GM23338 (cell line): Measurements from ENCODE around the gene LINC00305. TPM values are rescaled to one million over a fixed set of nuclear protein-coding genes. Genes with fewer than 3 reads are reported as not detected.

Experiments
- ATAC-seq: fragments of 200-7000 bp; cut with Tn5 transposase; 3 replicates; pipeline ENCODE4 v1.9.1; 2020
- DNase-seq: peaks from one replicate; pipeline ENCODE4 v3.0.0-alpha.2; 2015; ENCODE audit warnings: low spot score
- H2AFZ ChIP-seq: fragments of 200-600 bp; sonication (generic); 2 replicates; pipeline ENCODE4 v1.8.0; 2016; ENCODE audit warnings: antibody characterized with exemption, mild to moderate bottlenecking, moderate library complexity
- H3F3A ChIP-seq: fragments of 200-600 bp; sonication (generic); replicated peaks from 2 replicates; pipeline ENCODE4 v1.8.0; 2017; ENCODE audit warnings: antibody characterized with exemption, mixed run types, low read depth
- H3K27ac ChIP-seq: fragments of 200-600 bp; sonication (generic); 2 replicates; pipeline ENCODE4 v1.6.1; 2016; ENCODE audit warnings: low read depth
- H3K27me3 ChIP-seq: fragments of 200-600 bp; sonication (generic); 2 replicates; pipeline ENCODE4 v1.8.0; 2016; ENCODE audit warnings: mild to moderate bottlenecking, mixed run types, moderate library complexity; ENCODE audit not compliant: insufficient read depth
- H3K36me3 ChIP-seq: fragments of 200-600 bp; sonication (generic); 2 replicates; pipeline ENCODE4 v1.8.0; 2016; ENCODE audit warnings: mild to moderate bottlenecking; ENCODE audit not compliant: insufficient read depth
- H3K4me1 ChIP-seq: fragments of 200-600 bp; sonication (generic); 2 replicates; pipeline ENCODE4 v1.8.0; 2016; ENCODE audit warnings: mild to moderate bottlenecking, moderate library complexity; ENCODE audit not compliant: insufficient read depth
- H3K4me2 ChIP-seq: fragments of 200-600 bp; sonication (generic); 2 replicates; pipeline ENCODE4 v1.7.1; 2017; ENCODE audit warnings: mixed run types
- H3K4me3 ChIP-seq: fragments of 200-600 bp; sonication (generic); 2 replicates; pipeline ENCODE4 v1.6.1; 2016; ENCODE audit warnings: mixed run types
- H3K79me2 ChIP-seq: fragments of 200-600 bp; sonication (generic); replicated peaks from 2 replicates; pipeline ENCODE4 v1.8.0; 2017; ENCODE audit warnings: mild to moderate bottlenecking; ENCODE audit not compliant: insufficient read depth
- H3K9me2 ChIP-seq: fragments of 200-600 bp; sonication (generic); 2 replicates; pipeline ENCODE4 v1.8.0; 2017; ENCODE audit not compliant: insufficient read depth
- H4K20me1 ChIP-seq: fragments of 200-600 bp; sonication (generic); replicated peaks from 2 replicates; pipeline ENCODE4 v1.8.0; 2017; ENCODE audit warnings: mild to moderate bottlenecking; ENCODE audit not compliant: insufficient read depth
- H3K27ac Mint-ChIP-seq: 2 replicates; pipeline ENCODE4 v1.8.0; 2020; ENCODE audit warnings: inconsistent platforms, mild to moderate bottlenecking, moderate library complexity, mixed read lengths
- H3K27me3 Mint-ChIP-seq: 3 replicates; pipeline ENCODE4 v1.8.0; 2022; ENCODE audit warnings: low read depth, mild to moderate bottlenecking, moderate library complexity, mixed read lengths, inconsistent platforms; ENCODE audit not compliant: insufficient read depth, poor library complexity
- H3K36me3 Mint-ChIP-seq: 3 replicates; pipeline ENCODE4 v1.8.0; 2021; ENCODE audit warnings: low read depth, mild to moderate bottlenecking, inconsistent platforms, moderate library complexity, mixed read lengths
- H3K4me1 Mint-ChIP-seq: 3 replicates; pipeline ENCODE4 v1.8.0; 2020; ENCODE audit warnings: mild to moderate bottlenecking, inconsistent platforms, mixed read lengths
- H3K4me3 Mint-ChIP-seq: 3 replicates; pipeline ENCODE4 v1.8.0; 2021; ENCODE audit warnings: moderate library complexity, mild to moderate bottlenecking, inconsistent platforms, mixed read lengths
- H3K9me3 Mint-ChIP-seq: 3 replicates; pipeline ENCODE4 v1.8.0; 2020; ENCODE audit warnings: moderate library complexity, mild to moderate bottlenecking, inconsistent platforms, mixed read lengths
- CREB1 ChIP-seq: fragments of 250-450 bp; sonication (Bioruptor Pico); IDR thresholded peaks from 2 replicates; pipeline ENCODE4 v1.5.0; 2020; ENCODE audit warnings: low read depth, mild to moderate bottlenecking, moderate library complexity
- EZH2 ChIP-seq: fragments of 200-600 bp; sonication (generic); IDR thresholded peaks from one replicate; pipeline ENCODE4 v1.8.0; 2017; ENCODE audit warnings: antibody characterized with exemption, mild to moderate bottlenecking, low read depth; ENCODE audit not compliant: unreplicated experiment
- EZH2phosphoT487 ChIP-seq: fragments of 200-600 bp; sonication (generic); IDR thresholded peaks from one replicate; pipeline ENCODE4 v1.8.1; 2018; ENCODE audit warnings: antibody characterized with exemption; ENCODE audit not compliant: unreplicated experiment
- JUNB ChIP-seq: IDR thresholded peaks from one replicate; pipeline ENCODE4 v1.6.1; 2016; ENCODE audit warnings: antibody characterized with exemption; ENCODE audit not compliant: unreplicated experiment
- NANOG ChIP-seq: IDR thresholded peaks from 2 replicates; pipeline ENCODE4 v1.6.1; 2016; ENCODE audit warnings: antibody characterized with exemption, borderline replicate concordance
- POLR2AphosphoS5 ChIP-seq: IDR thresholded peaks from 2 replicates; pipeline ENCODE4 v1.6.1; 2016; ENCODE audit warnings: antibody characterized with exemption, low read depth
- STAT1 ChIP-seq: IDR thresholded peaks from one replicate; pipeline ENCODE4 v1.6.1; 2016; ENCODE audit warnings: antibody characterized with exemption; ENCODE audit not compliant: unreplicated experiment
- ZNF114 ChIP-seq: fragments of 250-450 bp; sonication (Bioruptor Pico); IDR thresholded peaks from 2 replicates; pipeline ENCODE4 v1.5.0; 2020; ENCODE audit warnings: mild to moderate bottlenecking, moderate library complexity
- ZNF331 ChIP-seq: fragments of 250-450 bp; sonication (Bioruptor Pico); IDR thresholded peaks from 2 replicates; pipeline ENCODE4 v1.5.0; 2020; ENCODE audit warnings: low read depth, mild to moderate bottlenecking, moderate library complexity
- polyA plus RNA-seq: library from polyadenylated mRNA; unstranded; fragments of >200 nt; fragmentation: Nextera tagmentation; extraction: Ambion mirVana; gene quantifications from 2 replicates; pipeline ENCODE4 v1.2.1, GENCODE V29; 2016
- total RNA-seq: library from RNA; depleted of rRNA; stranded (reverse); fragments of >200 nt; shearing (Covaris generic); gene quantifications from 2 replicates; pipeline ENCODE4 v1.2.3, GENCODE V29; 2014
- TF ChIP-seq, protein P1 (sequence below): fragments of 250-450 bp; sonication (Bioruptor Pico); IDR thresholded peaks from 2 replicates; pipeline ENCODE4 v1.5.0; 2020; ENCODE audit warnings: mild to moderate bottlenecking, moderate library complexity
- TF ChIP-seq, protein P2 (sequence below): IDR thresholded peaks from one replicate; pipeline ENCODE4 v1.6.1; 2018; ENCODE audit warnings: antibody characterized with exemption; ENCODE audit not compliant: unreplicated experiment
- TF ChIP-seq, protein P3 (sequence below): IDR thresholded peaks from 2 replicates; pipeline ENCODE4 v1.6.1; 2016; ENCODE audit warnings: antibody characterized with exemption
- TF ChIP-seq, protein P4 (sequence below), 2 experiments: fragments of 200-600 bp in 1 of 2; sonication (generic) in 1 of 2; conservative IDR thresholded peaks; 2 replicates each; pipeline versions ENCODE4 v1.5.1 to v1.6.1; 2016 to 2017; ENCODE audit warnings: antibody characterized with exemption in 2 of 2, low read depth in 2 of 2, mild to moderate bottlenecking in 2 of 2, moderate library complexity in 1 of 2

Gene LINC00305
- total and polyA plus RNA-seq, 2 experiments from 2014 or later: not detected

DNA sequence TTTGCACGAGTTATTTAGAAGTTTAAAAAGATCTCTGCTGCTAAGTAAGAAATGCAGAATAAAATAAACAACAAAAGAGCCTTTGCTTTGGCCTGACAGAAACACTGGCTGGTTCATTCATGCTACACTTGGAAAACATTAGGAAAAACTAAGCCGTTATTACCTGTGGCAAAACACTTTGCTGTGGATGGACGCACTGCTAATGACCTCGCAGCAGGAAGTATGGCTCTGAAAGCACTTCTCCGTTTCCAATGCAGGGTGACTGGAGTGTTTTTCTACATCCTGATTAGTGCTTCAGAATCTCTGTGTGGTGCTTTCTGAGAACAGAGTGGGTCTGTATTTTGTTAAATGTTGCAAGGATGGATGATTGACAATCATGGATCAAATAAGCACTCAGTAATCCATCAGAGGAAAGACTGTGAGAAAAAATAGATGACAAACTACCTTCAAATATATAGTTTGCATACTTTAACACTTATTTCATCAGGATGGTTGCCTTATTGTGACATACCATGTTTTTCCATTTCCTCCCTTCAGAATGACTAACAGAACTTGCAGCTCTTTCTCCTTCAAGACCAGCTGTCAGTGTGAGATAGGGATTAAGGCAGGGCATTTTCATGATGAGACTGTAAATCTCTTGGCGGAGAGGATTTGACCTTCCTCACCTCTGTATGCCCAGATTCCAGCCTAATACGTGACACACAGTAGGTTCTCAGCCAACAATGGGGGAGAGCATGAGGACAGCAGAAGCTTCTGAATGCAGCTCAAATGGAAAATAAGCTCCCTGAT is 38.0 kb downstream of the LINC00305 start:
- Histone ChIP-seq H3K79me2 (no peaks in the 10 kb centered on the region), H3K4me1 (peaks cover 11% of the 10 kb centered on the region), H3F3A (no peaks in the 10 kb centered on the region), H3K36me3 (no peaks in the 10 kb centered on the region), H3K9me2 (peaks cover 27% of the 10 kb centered on the region), H3K27me3 (no peaks in the 10 kb centered on the region), H3K4me2 (no peak overlapping the region), H3K27ac (no peak overlapping the region), H3K4me3 (no peak overlapping the region), H4K20me1 (no peaks in the 10 kb centered on the region), H2AFZ (peak overlapping the region; percentile 54; the same call in 1 of the 2 replicates)
- TF ChIP-seq POLR2AphosphoS5 (no peak), NANOG (no peak), STAT1 (no peak), JUNB (no peak), ZNF114 (no peak), CREB1 (CRISPR knock-in tag) (no peak), EZH2 (no peak), EZH2phosphoT487 (no peak), ZNF331 (CRISPR knock-in tag) (no peak)
- TF ChIP-seq, protein P1, sequence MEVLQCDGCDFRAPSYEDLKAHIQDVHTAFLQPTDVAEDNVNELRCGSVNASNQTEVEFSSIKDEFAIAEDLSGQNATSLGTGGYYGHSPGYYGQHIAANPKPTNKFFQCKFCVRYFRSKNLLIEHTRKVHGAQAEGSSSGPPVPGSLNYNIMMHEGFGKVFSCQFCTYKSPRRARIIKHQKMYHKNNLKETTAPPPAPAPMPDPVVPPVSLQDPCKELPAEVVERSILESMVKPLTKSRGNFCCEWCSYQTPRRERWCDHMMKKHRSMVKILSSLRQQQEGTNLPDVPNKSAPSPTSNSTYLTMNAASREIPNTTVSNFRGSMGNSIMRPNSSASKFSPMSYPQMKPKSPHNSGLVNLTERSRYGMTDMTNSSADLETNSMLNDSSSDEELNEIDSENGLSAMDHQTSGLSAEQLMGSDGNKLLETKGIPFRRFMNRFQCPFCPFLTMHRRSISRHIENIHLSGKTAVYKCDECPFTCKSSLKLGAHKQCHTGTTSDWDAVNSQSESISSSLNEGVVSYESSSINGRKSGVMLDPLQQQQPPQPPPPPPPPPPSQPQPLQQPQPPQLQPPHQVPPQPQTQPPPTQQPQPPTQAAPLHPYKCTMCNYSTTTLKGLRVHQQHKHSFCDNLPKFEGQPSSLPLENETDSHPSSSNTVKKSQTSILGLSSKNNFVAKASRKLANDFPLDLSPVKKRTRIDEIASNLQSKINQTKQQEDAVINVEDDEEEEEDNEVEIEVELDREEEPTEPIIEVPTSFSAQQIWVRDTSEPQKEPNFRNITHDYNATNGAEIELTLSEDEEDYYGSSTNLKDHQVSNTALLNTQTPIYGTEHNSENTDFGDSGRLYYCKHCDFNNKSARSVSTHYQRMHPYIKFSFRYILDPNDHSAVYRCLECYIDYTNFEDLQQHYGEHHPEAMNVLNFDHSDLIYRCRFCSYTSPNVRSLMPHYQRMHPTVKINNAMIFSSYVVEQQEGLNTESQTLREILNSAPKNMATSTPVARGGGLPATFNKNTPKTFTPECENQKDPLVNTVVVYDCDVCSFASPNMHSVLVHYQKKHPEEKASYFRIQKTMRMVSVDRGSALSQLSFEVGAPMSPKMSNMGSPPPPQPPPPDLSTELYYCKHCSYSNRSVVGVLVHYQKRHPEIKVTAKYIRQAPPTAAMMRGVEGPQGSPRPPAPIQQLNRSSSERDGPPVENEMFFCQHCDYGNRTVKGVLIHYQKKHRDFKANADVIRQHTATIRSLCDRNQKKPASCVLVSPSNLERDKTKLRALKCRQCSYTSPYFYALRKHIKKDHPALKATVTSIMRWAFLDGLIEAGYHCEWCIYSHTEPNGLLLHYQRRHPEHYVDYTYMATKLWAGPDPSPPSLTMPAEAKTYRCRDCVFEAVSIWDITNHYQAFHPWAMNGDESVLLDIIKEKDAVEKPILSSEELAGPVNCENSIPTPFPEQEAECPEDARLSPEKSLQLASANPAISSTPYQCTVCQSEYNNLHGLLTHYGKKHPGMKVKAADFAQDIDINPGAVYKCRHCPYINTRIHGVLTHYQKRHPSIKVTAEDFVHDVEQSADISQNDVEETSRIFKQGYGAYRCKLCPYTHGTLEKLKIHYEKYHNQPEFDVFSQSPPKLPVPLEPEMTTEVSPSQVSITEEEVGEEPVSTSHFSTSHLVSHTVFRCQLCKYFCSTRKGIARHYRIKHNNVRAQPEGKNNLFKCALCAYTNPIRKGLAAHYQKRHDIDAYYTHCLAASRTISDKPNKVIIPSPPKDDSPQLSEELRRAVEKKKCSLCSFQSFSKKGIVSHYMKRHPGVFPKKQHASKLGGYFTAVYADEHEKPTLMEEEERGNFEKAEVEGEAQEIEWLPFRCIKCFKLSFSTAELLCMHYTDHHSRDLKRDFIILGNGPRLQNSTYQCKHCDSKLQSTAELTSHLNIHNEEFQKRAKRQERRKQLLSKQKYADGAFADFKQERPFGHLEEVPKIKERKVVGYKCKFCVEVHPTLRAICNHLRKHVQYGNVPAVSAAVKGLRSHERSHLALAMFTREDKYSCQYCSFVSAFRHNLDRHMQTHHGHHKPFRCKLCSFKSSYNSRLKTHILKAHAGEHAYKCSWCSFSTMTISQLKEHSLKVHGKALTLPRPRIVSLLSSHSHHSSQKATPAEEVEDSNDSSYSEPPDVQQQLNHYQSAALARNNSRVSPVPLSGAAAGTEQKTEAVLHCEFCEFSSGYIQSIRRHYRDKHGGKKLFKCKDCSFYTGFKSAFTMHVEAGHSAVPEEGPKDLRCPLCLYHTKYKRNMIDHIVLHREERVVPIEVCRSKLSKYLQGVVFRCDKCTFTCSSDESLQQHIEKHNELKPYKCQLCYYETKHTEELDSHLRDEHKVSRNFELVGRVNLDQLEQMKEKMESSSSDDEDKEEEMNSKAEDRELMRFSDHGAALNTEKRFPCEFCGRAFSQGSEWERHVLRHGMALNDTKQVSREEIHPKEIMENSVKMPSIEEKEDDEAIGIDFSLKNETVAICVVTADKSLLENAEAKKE: no peak
- TF ChIP-seq, protein P2, sequence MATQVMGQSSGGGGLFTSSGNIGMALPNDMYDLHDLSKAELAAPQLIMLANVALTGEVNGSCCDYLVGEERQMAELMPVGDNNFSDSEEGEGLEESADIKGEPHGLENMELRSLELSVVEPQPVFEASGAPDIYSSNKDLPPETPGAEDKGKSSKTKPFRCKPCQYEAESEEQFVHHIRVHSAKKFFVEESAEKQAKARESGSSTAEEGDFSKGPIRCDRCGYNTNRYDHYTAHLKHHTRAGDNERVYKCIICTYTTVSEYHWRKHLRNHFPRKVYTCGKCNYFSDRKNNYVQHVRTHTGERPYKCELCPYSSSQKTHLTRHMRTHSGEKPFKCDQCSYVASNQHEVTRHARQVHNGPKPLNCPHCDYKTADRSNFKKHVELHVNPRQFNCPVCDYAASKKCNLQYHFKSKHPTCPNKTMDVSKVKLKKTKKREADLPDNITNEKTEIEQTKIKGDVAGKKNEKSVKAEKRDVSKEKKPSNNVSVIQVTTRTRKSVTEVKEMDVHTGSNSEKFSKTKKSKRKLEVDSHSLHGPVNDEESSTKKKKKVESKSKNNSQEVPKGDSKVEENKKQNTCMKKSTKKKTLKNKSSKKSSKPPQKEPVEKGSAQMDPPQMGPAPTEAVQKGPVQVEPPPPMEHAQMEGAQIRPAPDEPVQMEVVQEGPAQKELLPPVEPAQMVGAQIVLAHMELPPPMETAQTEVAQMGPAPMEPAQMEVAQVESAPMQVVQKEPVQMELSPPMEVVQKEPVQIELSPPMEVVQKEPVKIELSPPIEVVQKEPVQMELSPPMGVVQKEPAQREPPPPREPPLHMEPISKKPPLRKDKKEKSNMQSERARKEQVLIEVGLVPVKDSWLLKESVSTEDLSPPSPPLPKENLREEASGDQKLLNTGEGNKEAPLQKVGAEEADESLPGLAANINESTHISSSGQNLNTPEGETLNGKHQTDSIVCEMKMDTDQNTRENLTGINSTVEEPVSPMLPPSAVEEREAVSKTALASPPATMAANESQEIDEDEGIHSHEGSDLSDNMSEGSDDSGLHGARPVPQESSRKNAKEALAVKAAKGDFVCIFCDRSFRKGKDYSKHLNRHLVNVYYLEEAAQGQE: no peak
- TF ChIP-seq, protein P3, sequence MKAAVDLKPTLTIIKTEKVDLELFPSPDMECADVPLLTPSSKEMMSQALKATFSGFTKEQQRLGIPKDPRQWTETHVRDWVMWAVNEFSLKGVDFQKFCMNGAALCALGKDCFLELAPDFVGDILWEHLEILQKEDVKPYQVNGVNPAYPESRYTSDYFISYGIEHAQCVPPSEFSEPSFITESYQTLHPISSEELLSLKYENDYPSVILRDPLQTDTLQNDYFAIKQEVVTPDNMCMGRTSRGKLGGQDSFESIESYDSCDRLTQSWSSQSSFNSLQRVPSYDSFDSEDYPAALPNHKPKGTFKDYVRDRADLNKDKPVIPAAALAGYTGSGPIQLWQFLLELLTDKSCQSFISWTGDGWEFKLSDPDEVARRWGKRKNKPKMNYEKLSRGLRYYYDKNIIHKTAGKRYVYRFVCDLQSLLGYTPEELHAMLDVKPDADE: no peak
- TF ChIP-seq, protein P4, sequence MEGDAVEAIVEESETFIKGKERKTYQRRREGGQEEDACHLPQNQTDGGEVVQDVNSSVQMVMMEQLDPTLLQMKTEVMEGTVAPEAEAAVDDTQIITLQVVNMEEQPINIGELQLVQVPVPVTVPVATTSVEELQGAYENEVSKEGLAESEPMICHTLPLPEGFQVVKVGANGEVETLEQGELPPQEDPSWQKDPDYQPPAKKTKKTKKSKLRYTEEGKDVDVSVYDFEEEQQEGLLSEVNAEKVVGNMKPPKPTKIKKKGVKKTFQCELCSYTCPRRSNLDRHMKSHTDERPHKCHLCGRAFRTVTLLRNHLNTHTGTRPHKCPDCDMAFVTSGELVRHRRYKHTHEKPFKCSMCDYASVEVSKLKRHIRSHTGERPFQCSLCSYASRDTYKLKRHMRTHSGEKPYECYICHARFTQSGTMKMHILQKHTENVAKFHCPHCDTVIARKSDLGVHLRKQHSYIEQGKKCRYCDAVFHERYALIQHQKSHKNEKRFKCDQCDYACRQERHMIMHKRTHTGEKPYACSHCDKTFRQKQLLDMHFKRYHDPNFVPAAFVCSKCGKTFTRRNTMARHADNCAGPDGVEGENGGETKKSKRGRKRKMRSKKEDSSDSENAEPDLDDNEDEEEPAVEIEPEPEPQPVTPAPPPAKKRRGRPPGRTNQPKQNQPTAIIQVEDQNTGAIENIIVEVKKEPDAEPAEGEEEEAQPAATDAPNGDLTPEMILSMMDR (conservative IDR thresholded peaks at IDR 0.05; ENCODE audit: low read depth in 2 of 2): no peak
- H3K4me3 Mint-ChIP-seq: no peak overlapping the region
- no peaks in the 10 kb centered on the region for H3K27me3 Mint-ChIP-seq
- peaks cover 2% of the 10 kb centered on the region for H3K4me1 Mint-ChIP-seq
- ATAC-seq (no peak), DNase-seq (no peak)
- peaks cover 3% of the 10 kb centered on the region; the same call in 1 of the 3 replicates for H3K9me3 Mint-ChIP-seq
- H3K27ac Mint-ChIP-seq: no peak overlapping the region
- H3K36me3 Mint-ChIP-seq: peaks cover 9% of the 10 kb centered on the region; the same call in 1 of the 3 replicates
